BJ (cell line): Measurements from ENCODE around the gene PRX. TPM values are rescaled to one million over a fixed set of nuclear protein-coding genes. Genes with fewer than 3 reads are reported as not detected.
A peak's percentile ranks its signal among the peaks of the same experiment; 100 is the strongest.

ENCODE experiments used
- CTCF ChIA-PET: fragments of 350-600 bp; formaldehyde crosslinking; extraction: SDS; loops from one replicate; lab custom pipeline; 2021; ENCODE audit warnings: antibody characterized with exemption, inconsistent platforms; lab: Yijun Ruan, JAX
- POLR2A ChIA-PET: fragments of 300-600 bp; sonication (Branson Sonifier 250); formaldehyde crosslinking; extraction: SDS; loops from one replicate; lab custom pipeline; 2021; ENCODE audit warnings: antibody characterized with exemption; lab: Charles Lee
- DNase-seq: peaks from one replicate; pipeline ENCODE4 v3.0.0-alpha.2; 2011; ENCODE audit warnings: low read depth
- H3K27me3 ChIP-seq: 2 replicates; pipeline ENCODE4 v1.6.0; 2011; ENCODE audit warnings: low read length; ENCODE audit not compliant: control insufficient read depth, insufficient read depth
- H3K36me3 ChIP-seq: 2 replicates; pipeline ENCODE4 v1.5.1; 2011; ENCODE audit warnings: low read length; ENCODE audit not compliant: control insufficient read depth, insufficient read depth
- H3K4me3 ChIP-seq: 2 replicates; pipeline ENCODE4 v1.5.1; 2011; ENCODE audit warnings: low read depth, mild to moderate bottlenecking, control low read depth, low read length
- polyA plus RNA-seq: library from polyadenylated mRNA; depleted of rRNA; stranded (reverse); fragments of >200 nt; gene quantifications from 2 replicates; pipeline ENCODE4 v1.2.3, GENCODE V29; 2011
- TF ChIP-seq, protein P1 (sequence below): IDR thresholded peaks from 2 replicates; pipeline ENCODE4 v1.5.1; 2011; ENCODE audit warnings: low read depth, mild to moderate bottlenecking, control low read depth, inconsistent platforms, low read length, moderate library complexity; ENCODE audit not compliant: insufficient read depth

PRX gene
- polyA plus RNA-seq, 1 experiment = 2.4 TPM

DNA sequence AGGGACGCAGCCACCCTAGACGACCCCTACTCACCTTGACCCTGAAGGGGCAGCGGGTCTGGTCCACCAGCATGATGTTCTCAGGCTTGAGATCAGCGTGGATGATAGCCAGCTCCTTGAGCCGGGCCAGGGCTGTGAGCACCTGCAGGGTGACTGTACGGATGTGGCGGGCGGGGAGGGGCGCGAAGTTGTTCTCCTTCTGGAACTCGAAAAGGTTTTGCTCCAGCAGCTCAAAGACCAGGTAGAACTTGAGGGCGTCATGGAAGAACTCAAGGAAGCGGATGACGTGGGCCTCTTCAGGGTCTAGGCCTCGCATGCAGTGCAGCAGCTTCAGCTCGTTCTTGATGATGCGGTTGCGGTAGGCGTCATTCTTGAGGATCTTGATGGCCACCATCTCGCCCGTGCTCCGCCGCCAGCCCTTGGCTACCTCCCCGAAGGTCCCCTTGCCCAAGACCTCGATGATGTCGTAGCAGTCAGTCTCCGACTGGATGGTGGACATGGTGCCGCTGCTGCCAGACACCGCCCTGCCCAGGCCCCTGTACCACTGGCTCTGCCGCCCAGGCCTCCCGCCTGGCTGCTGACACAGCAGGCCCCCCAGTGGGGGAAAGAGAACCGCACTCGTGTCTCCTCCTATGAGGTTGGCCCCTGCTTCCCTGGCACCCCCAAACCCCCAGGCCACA is 23.6 kb downstream of the PRX start:
- ChIA-PET CTCF (interaction anchor here (1.0 kb wide), 1 partner anchor 31 kb away, joined by 3 read pairs; no protein-coding TSS in a partner anchor), POLR2A (no interaction called here)

DNA sequence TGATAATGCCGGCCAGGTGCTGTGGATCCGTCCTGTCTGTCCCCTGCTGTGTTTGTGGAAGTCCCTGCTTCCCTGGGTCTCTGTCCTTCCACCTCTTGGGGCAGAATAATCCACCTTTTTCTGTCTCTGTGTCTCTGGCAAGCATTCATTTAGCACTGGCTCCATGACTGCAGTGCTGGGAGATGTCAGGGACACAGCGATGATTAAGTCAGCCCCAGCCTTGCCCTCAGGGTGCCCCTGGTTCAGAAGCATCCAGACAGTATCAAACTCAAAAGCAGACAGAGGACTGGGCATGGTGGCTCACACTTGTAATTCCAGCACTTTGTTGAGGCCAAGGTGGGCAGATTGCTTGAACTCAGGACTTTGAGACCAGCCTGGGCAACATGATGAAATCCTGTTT is 24.7 kb downstream of the PRX start:
- POLR2A ChIA-PET = no interaction called here
- TF ChIP-seq, protein P1, sequence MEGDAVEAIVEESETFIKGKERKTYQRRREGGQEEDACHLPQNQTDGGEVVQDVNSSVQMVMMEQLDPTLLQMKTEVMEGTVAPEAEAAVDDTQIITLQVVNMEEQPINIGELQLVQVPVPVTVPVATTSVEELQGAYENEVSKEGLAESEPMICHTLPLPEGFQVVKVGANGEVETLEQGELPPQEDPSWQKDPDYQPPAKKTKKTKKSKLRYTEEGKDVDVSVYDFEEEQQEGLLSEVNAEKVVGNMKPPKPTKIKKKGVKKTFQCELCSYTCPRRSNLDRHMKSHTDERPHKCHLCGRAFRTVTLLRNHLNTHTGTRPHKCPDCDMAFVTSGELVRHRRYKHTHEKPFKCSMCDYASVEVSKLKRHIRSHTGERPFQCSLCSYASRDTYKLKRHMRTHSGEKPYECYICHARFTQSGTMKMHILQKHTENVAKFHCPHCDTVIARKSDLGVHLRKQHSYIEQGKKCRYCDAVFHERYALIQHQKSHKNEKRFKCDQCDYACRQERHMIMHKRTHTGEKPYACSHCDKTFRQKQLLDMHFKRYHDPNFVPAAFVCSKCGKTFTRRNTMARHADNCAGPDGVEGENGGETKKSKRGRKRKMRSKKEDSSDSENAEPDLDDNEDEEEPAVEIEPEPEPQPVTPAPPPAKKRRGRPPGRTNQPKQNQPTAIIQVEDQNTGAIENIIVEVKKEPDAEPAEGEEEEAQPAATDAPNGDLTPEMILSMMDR = no peak
- CTCF ChIA-PET = interaction anchor here (1.0 kb wide), 1 partner anchor 32 kb away, joined by 3 read pairs; no protein-coding TSS in a partner anchor
- H3K4me3 ChIP-seq = no peak overlapping the region
- H3K36me3 ChIP-seq = no peaks in the 10 kb centered on the region
- H3K27me3 ChIP-seq = 0 out of 2 replicates have a peak, but pooled peaks cover 2% of the 10 kb centered on the region
- DNase-seq = no peak

More for the DNA sequence above, 23.6 kb downstream of the PRX start:
- H3K4me3 ChIP-seq = no peak overlapping the region
- no peak for DNase-seq
- H3K27me3 ChIP-seq = 0 out of 2 replicates have a peak, but pooled peaks cover 2% of the 10 kb centered on the region
- TF ChIP-seq, protein P1 = no peak
- no peaks in the 10 kb centered on the region for H3K36me3 ChIP-seq

DNA sequence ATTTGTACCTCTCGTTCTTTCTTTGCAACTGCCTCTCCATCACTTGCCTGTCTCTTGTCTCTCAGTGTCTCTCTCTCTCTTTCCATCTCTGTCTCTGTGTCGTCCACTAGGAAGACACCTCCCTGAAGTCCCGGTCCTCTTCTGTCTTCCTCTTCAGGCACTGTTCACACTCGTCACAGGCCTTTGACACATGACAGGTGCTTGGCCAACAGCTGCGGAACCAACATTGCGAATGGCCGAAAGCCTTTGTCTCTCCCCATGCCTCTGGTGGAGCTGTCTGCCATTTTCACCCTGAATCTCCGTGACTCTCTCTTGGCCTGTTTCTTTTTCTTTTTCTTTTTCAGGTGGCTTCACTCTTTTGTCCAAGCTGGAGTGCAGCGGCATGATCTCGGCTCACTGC is 26.0 kb downstream of the PRX start:
- ChIA-PET CTCF (no interaction called here), POLR2A (no interaction called here)
- TF ChIP-seq, protein P1 = no peak

DNA sequence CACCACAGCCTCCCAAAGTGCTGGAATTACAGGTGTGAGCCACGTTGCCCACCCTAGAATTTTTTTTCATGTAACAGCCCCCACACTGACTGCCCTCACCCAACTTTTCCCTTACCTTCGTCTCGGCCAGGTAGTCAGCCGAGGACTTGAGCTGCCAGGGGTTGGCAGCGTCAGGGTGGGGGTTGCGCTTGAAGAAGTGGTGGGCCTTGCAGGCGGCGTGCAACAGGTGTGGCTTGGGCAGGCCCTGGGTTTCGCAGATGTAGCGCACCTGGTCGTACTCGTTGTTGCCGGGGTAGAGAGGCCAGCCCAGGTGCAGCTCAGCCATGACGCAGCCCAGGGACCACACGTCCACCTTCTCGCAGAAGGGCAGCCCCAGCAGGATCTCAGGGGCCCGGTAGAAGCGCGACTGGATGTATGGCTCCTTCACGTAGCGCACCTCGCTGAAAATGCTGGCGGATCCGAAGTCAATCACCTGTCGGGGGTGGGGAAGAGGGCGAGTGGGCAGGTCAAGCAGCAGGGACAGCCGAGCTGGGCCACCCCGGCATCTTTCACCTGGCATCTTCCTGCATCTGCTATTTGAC is 29.4 kb downstream of the PRX start:
- Histone ChIP-seq H3K4me3 (no peak overlapping the region), H3K27me3 (0 out of 2 replicates have a peak, but pooled peaks cover 2% of the 10 kb centered on the region), H3K36me3 (no peaks in the 10 kb centered on the region)
- TF ChIP-seq, protein P1 = no peak
- no peak for DNase-seq
- ChIA-PET POLR2A (no interaction called here), CTCF (interaction anchor here (0.7 kb wide), 1 partner anchor 140 kb away, joined by 3 read pairs; no protein-coding TSS in a partner anchor)

More for the DNA sequence above, 26.0 kb downstream of the PRX start:
- Histone ChIP-seq H3K36me3 (no peaks in the 10 kb centered on the region), H3K4me3 (no peak overlapping the region), H3K27me3 (0 out of 2 replicates have a peak, but pooled peaks cover 2% of the 10 kb centered on the region)
- no peak for DNase-seq

DNA sequence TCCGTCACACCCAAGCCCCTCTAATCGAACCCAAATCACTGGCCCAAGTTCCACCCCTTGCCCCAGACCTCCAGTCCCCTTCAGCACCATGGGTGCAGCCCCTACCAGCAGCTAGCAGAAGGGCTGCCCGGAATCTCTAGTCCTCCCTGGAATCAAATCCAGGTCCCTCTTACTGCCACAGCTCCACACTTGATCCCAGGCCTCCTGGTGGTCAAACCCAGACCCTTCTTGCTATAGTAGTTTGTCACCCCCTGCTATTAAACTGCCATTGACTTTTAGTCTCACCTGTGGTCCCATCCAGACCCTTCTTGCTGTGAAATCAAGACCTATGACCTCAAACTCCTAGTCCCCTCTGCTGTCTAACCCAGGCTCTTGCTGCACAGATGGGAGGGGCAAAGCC is 31.9 kb downstream of the PRX start:
- Histone ChIP-seq H3K27me3 (0 out of 2 replicates have a peak, but pooled peaks cover 2% of the 10 kb centered on the region), H3K36me3 (peaks cover 5% of the 10 kb centered on the region; the same call in 1 of the 2 replicates), H3K4me3 (no peak overlapping the region)
- DNase-seq = no peak
- TF ChIP-seq, protein P1 = peak; percentile 9; the same call in 1 of the 2 replicates
- CTCF ChIA-PET = no interaction called here
- POLR2A ChIA-PET = no interaction called here
